ENCODE measurements around the gene IGFBP6. TPM values are rescaled to one million over a fixed set of nuclear protein-coding genes. Genes with fewer than 3 reads are reported as not detected.

IGFBP6 gene
- total RNA-seq, 2 experiments from 2014 or later: 1.8 to 3.9 TPM

- Mint-ChIP-seq H3K4me1 (no peaks in the 10 kb centered on the region), H3K27ac (no peak overlapping the region), H3K27me3 (no peaks in the 10 kb centered on the region), H3K4me3 (no peak overlapping the region), H3K36me3 (no peaks in the 10 kb centered on the region), H3K9me3 (ENCODE audit: low read depth) (no peaks in the 10 kb centered on the region)
- no peak for ATAC-seq
- DNase-seq: no peak
- CTCF ChIA-PET: interaction anchor here (0.9 kb wide), 1 partner anchor 85 kb away, joined by 3 read pairs; no protein-coding TSS in a partner anchor
These were observed 31.5 kb downstream of the IGFBP6 start for GRCh38 chr12:53128780-53129569.

GRCh38 chr12:53131844-53132243 lies 34.4 kb downstream of the IGFBP6 start:
- Mint-ChIP-seq H3K4me3 (no peak overlapping the region), H3K36me3 (no peaks in the 10 kb centered on the region), H3K27ac (no peak overlapping the region), H3K27me3 (no peaks in the 10 kb centered on the region), H3K4me1 (no peaks in the 10 kb centered on the region), H3K9me3 (ENCODE audit: low read depth) (peaks cover 3% of the 10 kb centered on the region)
- ATAC-seq (no peak), DNase-seq (no peak)
- CTCF ChIA-PET: interaction anchor here (1.2 kb wide), 2 partner anchors 66 to 81 kb away, joined by 4 to 5 read pairs; no protein-coding TSS in a partner anchor

- H3K27ac Mint-ChIP-seq: no peak overlapping the region
- peaks cover 2% of the 10 kb centered on the region for H3K36me3 Mint-ChIP-seq
These were observed 36.3 kb downstream of the IGFBP6 start for GRCh38 chr12:53133722-53134121.

GRCh38 chr12:53143355-53143754 lies 45.9 kb downstream of the IGFBP6 start:
- Mint-ChIP-seq H3K27me3 (no peaks in the 10 kb centered on the region), H3K4me1 (no peaks in the 10 kb centered on the region), H3K4me3 (no peak overlapping the region), H3K27ac (no peak overlapping the region), H3K36me3 (peaks cover 5% of the 10 kb centered on the region), H3K9me3 (ENCODE audit: low read depth) (peaks cover 3% of the 10 kb centered on the region)
- CTCF ChIA-PET: no interaction called here
- no peak for ATAC-seq
- DNase-seq: no peak

More at GRCh38 chr12:53133722-53134121, 36.3 kb downstream of the IGFBP6 start:
- Mint-ChIP-seq H3K9me3 (ENCODE audit: low read depth) (peaks cover 8% of the 10 kb centered on the region), H3K27me3 (peaks cover 2% of the 10 kb centered on the region), H3K4me1 (no peaks in the 10 kb centered on the region), H3K4me3 (no peak overlapping the region)
- CTCF ChIA-PET: interaction anchor here (0.7 to 1.8 kb wide), 3 partner anchors 31 to 341 kb away, joined by 3 read pairs; no protein-coding TSS in a partner anchor
- DNase-seq (no peak), ATAC-seq (no peak)

- no peaks in the 10 kb centered on the region for H3K27me3 Mint-ChIP-seq
- H3K27ac Mint-ChIP-seq: no peak overlapping the region
- ATAC-seq (no peak), DNase-seq (no peak)
- H3K4me3 Mint-ChIP-seq: no peak overlapping the region
- CTCF ChIA-PET: interaction anchor here (0.9 to 1.5 kb wide), 4 partner anchors 14 to 176 kb away, joined by 3 to 4 read pairs (median 3); partner anchors contain the start of gene AAAS
- H3K36me3 Mint-ChIP-seq: no peaks in the 10 kb centered on the region
- H3K9me3 Mint-ChIP-seq (ENCODE audit: low read depth): no peaks in the 10 kb centered on the region
- H3K4me1 Mint-ChIP-seq: no peaks in the 10 kb centered on the region
These were observed 48.2 kb downstream of the IGFBP6 start for GRCh38 chr12:53145383-53146260.

- H3K4me3 Mint-ChIP-seq: no peak overlapping the region
- no peaks in the 10 kb centered on the region for H3K9me3 Mint-ChIP-seq (ENCODE audit: low read depth)
- H3K27ac Mint-ChIP-seq: no peak overlapping the region
- H3K36me3 Mint-ChIP-seq: no peaks in the 10 kb centered on the region
- H3K4me1 Mint-ChIP-seq: no peaks in the 10 kb centered on the region
- ATAC-seq (no peak), DNase-seq (no peak)
- H3K27me3 Mint-ChIP-seq: peaks cover 3% of the 10 kb centered on the region
- CTCF ChIA-PET: no interaction called here
These were observed 49.7 kb downstream of the IGFBP6 start for GRCh38 chr12:53147181-53147580.

GRCh38 chr12:53147653-53148052 lies 50.2 kb downstream of the IGFBP6 start:
- CTCF ChIA-PET: interaction anchor here (1.8 kb wide), 1 partner anchor 82 kb away, joined by 4 read pairs; no protein-coding TSS in a partner anchor
- DNase-seq (no peak), ATAC-seq (no peak)
- no peaks in the 10 kb centered on the region for H3K9me3 Mint-ChIP-seq (ENCODE audit: low read depth)
- no peaks in the 10 kb centered on the region for H3K36me3 Mint-ChIP-seq
- no peak overlapping the region for H3K4me3 Mint-ChIP-seq
- H3K27ac Mint-ChIP-seq: no peak overlapping the region
- peaks cover 3% of the 10 kb centered on the region for H3K27me3 Mint-ChIP-seq
- no peaks in the 10 kb centered on the region for H3K4me1 Mint-ChIP-seq

- DNase-seq (no peak), ATAC-seq (no peak)
- no peak overlapping the region for H3K4me3 Mint-ChIP-seq
- no peaks in the 10 kb centered on the region for H3K36me3 Mint-ChIP-seq
- peaks cover 1% of the 10 kb centered on the region for H3K4me1 Mint-ChIP-seq
- CTCF ChIA-PET: interaction anchor here (1.6 kb wide), 1 partner anchor 117 kb away, joined by 3 read pairs; the partner anchor contains the start of gene ESPL1
- H3K27me3 Mint-ChIP-seq: peaks cover 3% of the 10 kb centered on the region
- H3K9me3 Mint-ChIP-seq (ENCODE audit: low read depth): no peaks in the 10 kb centered on the region
- H3K27ac Mint-ChIP-seq: no peak overlapping the region
These were observed 53.6 kb downstream of the IGFBP6 start for GRCh38 chr12:53151039-53151438.

Small RNAs within 50 kb of the gene (microRNA-seq; reads per million reads assigned to microRNA genes)
- gene MIR6757: not detected

Other genes with a start within 250 kb of the IGFBP6 start
- not detected for gene KRT78, start 248.7 kb upstream of the IGFBP6 start, total RNA-seq
- under 1 TPM; 0.26 to 0.41 TPM for gene KRT8, start 192.6 kb upstream of the IGFBP6 start, total RNA-seq
- gene KRT18, start 148.5 kb upstream of the IGFBP6 start, total RNA-seq: under 1 TPM; 0.54 to 0.99 TPM
- gene EIF4B, start 91.2 kb upstream of the IGFBP6 start, total RNA-seq: 100 to 1,000 TPM; 264 to 382 TPM
- gene TNS2, start 47.6 kb upstream of the IGFBP6 start, total RNA-seq: under 1 TPM; 0.58 to 0.89 TPM
- 10 to 100 TPM; 27.8 to 29.7 TPM for gene SPRYD3, start 18.3 kb upstream of the IGFBP6 start, total RNA-seq
- 1 to 10 TPM; 1.1 to 5.9 TPM for gene SOAT2, start 5.8 kb downstream of the IGFBP6 start, total RNA-seq
- 10 to 100 TPM; 35.8 to 47.0 TPM for gene ZNF740, start 83.1 kb downstream of the IGFBP6 start, total RNA-seq
- 10 to 100 TPM; 19.6 to 28.1 TPM for gene CSAD, start 83.3 kb downstream of the IGFBP6 start, total RNA-seq
- 100 to 1,000 TPM; 567 to 729 TPM for gene ITGB7, start 109.6 kb downstream of the IGFBP6 start, total RNA-seq
- gene RARG, start 134.5 kb downstream of the IGFBP6 start, total RNA-seq: 10 to 100 TPM; 29.4 to 38.8 TPM
- gene ESPL1, start 170.6 kb downstream of the IGFBP6 start, total RNA-seq: 100 to 1,000 TPM in 1 of 2 experiments, 10 to 100 TPM in 1; 99.0 to 137 TPM
- 100 to 1,000 TPM; 283 to 298 TPM for gene PFDN5, start 197.9 kb downstream of the IGFBP6 start, total RNA-seq
- gene MYG1, start 202.0 kb downstream of the IGFBP6 start, total RNA-seq: 10 to 100 TPM; 51.7 to 65.5 TPM
- 10 to 100 TPM; 60.9 to 61.7 TPM for gene AAAS, start 223.9 kb downstream of the IGFBP6 start, total RNA-seq
- not detected for gene SP7, start 238.7 kb downstream of the IGFBP6 start, total RNA-seq

Measured in activated CD8-positive, alpha-beta memory T cell treated with anti-CD3 and anti-CD28 coated beads, Interleukin-2, amount 10 ng/mL, durations not matched to agents 7 days and 5 days (primary cell).